NOMO-1 treated with dmso at 0.1 percent for 144 hours (cell line): Measurements from ENCODE around the gene BLOC1S3.

ENCODE experiments used
- DNase-seq: peaks from one replicate; lab custom pipeline; 2025; ENCODE audit not compliant: unreplicated experiment; lab: John Stamatoyannopoulos, UW

BLOC1S3 gene

GRCh38 chr19:45161738-45162607 lies 16.6 kb upstream of the BLOC1S3 start:
- DNase-seq = no peak

DNA sequence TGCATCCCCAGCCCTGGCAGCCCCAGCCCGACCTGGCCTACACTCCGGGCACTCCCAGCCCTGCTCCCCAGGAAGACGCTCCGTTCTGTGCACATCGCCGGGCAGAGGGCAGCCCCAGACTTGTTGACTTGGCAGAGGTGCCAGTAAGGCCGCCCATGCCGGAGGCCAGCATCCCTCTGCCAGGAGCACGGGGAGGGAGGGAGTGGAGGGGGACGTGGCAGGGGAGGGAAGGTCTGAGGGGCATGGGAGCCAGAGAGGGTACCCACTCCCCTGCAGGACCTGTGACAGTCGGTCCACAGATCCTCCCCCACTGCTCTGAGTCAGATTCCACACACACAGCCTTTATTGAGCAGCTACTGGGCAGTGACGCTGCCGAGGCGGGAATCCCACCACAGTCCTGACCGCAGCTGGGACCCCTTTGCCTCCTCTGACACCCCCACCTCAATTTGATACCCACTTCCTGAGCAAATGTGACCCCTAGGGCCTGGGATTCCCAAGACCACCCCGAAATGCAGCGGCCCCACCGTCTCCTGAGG lies 15.9 kb upstream of the BLOC1S3 start:
- no peak for DNase-seq

DNA sequence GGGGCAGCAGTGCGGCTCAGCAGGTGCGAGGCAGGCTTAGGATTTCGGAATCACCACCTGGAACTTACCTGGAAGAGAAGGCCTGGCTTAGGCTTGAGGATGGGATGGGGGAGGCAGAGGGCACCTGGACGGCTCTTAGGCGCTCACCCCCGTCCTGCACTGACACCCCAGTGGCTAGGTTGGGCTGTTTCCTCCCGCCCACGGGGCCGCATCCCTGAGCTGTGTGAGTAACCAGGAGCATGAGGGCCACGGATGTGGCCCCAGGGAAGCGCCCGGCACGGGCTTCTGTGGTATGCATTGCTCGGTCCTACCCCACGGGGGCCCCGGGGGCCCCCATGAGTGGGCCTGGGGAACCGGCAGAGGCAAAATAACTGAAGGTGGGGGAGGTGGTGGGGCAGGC lies 15.4 kb upstream of the BLOC1S3 start:
- DNase-seq = no peak

DNA sequence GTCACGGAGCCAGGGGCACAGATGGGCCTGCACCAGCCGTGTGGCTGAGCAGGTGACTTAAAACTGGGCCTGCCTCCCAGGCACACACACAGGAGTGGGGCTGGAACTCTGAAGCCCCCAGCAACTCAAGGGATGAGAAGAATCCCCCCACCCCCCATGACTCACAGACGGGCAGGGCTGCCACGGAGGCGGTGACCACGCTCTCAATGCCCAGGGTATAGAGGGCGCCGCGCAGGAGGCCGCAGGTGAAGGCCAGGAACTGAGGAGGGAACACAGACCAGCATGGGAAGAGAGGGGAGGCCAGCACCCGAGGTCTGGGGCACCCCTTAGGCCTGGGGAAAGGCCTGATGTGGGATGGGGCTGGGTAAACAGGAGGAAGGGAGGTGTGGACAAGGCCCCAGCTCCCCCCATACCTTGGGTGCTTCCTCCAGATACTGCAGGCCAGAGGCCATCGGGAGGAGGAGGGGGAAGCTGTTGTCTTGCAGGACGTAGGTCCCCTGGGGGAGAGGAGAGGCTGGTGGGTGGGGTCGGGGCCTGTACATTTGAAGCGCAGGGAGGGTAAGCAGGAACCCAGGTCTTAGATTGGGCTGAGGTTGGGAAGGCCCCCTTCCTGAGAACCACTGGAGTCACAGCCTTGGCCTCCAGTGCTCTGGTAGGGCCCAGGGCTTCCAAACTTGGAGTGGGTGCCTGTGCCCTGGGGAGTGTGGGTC lies 14.7 kb upstream of the BLOC1S3 start:
- DNase-seq = no peak

DNA sequence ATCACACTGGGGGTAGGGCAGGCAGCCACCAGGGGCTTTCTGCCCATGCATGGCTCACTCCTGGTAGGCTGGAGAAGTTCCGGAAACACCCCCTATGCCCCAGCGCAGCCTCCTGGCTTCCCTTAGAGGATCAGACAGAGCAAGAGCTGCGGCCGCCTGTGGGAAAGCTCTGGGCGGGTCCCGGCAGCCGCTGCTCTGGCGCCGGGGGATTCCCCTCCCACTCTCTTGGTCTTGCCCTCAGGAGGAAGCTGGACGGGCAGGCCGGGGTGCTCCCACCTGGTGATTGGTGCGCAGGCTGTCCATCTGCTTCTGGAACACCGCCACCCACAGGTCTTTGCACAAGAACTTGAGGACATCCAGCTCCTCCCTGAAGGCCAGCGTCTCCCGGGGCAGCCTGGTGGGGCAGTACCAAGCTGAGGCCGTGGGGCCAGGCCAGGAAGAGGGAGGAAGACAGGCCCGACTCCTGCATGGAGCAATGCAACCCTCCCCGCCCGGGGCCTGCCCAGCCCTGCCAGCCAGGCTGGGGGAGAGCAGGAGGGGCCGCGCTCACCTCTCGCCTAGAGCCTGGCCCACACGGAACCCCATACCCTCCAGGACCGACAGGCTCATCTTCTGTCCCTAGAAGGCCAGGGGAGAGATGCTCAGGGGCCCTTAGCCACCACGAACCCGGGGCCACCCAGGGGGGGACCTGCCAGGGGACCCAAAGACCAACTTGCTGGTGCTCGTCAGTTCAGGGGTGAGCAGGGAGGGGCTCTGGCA lies 13.8 kb upstream of the BLOC1S3 start:
- no peak for DNase-seq

DNA sequence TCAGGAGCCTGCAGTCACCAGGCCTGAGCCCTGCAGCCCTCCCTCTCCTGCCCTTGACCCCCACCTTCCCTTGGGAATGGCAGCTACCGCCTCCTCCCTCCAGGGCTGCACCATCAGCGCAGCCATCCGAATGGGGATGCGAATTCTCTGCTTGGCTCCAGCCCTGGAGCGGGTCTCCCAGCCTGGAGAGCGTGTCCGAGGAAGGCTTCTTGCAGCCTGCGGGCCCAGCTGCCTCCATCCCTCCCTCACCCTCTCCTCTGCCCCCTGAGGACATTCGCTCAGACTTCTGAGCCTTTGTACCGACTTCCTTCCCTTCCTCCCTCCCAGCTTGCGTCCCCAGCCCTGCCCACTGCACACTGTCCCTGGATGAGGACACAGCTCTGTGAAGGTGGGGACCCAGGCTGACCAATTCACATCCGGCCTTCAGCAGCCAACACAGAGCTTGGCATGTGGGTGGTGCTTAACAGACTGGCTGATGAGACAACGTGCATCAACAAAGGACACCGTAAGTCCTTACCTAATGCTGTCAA lies 11.8 kb upstream of the BLOC1S3 start:
- DNase-seq = no peak

DNA sequence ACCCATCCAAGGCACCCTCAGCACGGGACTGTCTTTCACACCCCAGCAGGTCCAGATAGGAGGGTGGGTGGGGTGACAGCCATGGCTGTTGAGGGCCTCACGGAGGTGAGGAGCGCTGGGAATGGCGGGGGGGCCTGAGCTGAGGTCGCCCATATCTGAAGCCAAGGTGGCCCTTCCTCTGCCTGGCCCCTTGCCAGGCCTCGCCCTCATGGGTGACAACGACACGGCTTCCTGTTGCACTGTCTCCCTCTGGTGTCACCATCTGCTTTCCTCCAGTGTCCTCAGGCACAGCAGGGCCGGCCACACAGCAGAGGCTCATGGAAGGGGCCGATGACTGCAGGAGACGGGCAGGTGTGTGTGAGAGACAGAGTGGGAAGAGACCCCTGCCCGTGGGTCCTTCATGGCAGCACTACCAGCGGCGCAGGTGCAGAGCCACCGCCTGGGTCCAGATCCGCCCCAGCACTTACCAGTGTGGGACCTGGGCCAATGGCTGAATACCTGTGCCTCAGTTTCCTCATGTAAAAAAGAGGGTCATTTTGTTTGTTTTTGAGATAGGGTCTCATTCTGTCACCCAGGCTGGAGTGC lies 9.7 kb upstream of the BLOC1S3 start:
- DNase-seq = no peak

DNA sequence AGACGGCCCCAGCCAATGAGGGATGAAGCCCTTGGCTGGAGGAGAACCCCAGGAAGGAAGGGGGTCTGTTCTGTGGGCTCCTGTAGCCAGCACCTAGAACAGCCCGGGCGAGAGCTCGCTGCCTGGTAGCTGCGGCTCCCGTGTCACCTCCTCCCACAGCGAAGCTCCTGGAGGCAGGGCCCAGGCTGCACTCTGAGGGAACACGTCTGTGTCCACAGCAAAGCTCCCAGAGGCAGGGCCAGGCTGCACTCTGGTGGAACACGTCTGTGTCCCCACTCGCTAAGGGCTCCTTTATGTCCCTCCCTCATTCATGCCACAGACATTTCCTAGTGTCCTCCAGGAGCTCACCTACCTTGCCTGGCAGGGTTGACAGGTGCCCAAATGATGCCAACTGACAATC lies 9.0 kb upstream of the BLOC1S3 start:
- DNase-seq = no peak

- no peak for DNase-seq
These were observed 8.2 kb upstream of the BLOC1S3 start for GRCh38 chr19:45170146-45171106.

DNA sequence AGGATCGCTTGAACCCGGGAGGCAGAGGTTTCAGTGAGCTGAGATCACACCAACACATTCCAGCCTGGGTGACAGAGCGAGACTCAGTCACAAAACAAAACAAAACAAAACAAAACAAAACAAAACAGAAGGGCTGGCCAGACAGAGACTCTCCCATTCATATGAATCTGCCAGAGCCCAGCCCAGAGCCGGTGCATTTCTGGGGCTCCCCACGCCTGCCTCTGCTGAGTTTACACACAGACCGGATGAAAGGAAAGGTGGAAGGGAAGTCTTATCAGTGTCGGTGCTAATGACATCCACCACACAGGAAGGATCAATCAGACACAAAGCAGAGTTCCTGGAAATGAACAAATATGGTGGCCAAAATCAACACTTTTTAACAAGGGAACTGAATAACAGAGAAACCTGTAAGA lies 7.4 kb upstream of the BLOC1S3 start:
- DNase-seq = no peak

- no peak for DNase-seq
These were observed 6.4 kb upstream of the BLOC1S3 start for GRCh38 chr19:45172173-45172572.

DNA sequence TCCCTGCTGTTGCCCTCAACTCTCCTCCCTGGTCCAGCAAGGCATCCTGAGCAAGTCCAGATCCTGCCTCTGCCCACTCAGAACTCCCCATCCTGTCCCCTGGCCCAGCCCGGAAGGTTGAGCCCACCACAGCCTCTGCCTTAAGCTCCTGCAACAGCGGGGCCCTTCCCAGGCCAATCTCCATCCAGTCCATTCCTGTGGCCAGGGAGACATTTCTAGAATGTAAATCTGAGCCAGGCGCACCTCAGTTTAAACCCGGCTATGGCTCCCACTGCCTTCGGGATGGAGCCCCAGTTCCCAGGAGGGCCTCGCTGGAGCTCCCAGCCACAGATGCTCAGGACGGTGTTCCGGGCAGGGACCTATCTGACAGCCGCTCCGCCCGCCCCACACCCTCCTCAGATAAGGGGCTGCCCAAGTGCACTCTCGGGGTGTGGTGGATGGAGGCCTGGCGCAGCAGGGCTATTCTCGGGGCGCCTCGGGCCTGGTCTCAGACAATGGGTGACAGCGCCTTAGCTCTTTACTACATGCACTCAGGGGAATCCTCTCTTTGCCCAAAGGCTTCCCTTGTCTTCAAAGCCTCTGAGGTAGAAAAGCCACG lies 5.9 kb upstream of the BLOC1S3 start:
- no peak for DNase-seq

DNA sequence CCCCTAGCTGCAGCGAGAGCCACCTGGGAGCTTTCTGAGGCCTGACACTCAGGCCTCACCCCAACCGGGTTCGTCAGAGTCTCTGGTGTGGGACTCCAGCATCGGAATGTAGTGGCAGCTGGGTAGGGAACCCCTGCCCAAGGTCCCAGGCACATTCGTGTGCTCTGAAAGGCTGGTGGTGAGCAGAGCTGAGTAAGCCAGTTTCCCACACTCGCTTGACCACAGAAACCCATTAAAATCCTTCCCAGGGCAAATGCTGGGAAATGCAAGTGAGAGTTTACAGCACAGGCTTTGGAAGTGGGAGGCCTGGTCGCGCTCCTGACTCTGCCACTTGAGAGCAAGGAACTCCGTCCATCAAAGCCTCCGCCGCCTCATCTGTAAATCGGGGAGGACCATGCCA lies 4.8 kb upstream of the BLOC1S3 start:
- DNase-seq = no peak

DNA sequence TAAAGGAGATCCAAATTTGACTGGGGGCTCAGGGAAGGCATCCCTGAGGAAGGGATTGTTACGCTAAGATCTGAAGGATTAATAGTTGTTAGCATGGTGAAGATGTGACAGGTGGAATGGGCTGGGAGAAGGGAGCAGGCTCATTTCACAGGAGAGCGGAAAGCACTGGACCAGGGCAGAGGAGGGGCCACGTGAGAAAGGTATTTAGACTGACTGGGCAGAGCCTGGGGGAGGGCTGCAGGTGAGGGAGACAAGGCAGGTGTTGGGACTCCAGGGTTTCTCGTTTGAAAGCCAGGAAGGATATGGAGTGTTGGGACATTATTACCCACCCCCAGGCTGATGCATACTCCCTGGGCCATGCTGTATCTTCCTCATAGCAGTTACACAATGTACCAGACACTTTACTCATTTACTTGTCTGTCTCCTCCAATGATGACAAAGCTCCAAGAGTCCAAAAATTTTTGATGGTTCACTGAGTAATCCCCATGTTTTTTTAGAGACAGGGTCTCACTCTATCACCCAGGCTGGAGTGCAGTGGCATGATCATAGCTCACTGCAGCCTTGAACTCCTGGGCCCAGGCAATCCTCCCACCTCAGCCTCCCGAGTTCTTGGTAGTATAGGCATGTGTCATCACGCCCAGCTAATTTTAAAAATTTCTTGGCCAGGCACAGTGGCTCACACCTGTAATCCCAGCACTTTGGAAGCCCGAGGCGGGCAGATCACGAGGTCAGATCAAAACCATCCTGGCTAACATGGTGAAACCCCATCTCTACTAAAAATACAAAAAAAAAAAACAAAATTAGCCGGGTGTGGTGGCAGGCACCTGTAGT lies 2.9 kb upstream of the BLOC1S3 start:
- DNase-seq = no peak

DNA sequence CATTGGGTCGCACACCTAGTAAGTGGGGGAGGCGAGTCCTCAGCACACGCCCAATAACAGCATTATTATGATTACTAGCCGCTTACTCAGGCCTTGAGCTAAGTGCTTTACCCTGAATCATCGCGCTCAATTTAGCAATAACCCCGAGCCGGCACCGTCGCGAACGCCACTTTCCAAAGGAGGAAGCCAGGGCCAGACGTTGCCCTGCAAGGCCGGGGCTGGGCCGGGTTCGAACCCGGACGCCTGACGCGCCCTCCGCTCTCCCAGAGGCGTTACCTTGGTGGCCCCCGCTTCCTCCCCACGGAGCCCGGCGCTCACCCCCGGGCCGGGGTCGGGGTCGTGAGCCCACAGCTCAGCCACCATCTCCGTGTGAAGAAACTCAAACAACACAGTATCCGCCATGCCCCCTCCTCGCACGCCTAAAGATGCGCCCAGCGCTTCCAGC lies 745 bp upstream of the BLOC1S3 start, which contains the start of gene TRAPPC6A:
TRAPPC6A (minus strand) TSS at position 421 of the 445 bp plus-strand sequence; CDS start at position 402, 19 bp downstream.
- peak; percentile 87 for DNase-seq

DNA sequence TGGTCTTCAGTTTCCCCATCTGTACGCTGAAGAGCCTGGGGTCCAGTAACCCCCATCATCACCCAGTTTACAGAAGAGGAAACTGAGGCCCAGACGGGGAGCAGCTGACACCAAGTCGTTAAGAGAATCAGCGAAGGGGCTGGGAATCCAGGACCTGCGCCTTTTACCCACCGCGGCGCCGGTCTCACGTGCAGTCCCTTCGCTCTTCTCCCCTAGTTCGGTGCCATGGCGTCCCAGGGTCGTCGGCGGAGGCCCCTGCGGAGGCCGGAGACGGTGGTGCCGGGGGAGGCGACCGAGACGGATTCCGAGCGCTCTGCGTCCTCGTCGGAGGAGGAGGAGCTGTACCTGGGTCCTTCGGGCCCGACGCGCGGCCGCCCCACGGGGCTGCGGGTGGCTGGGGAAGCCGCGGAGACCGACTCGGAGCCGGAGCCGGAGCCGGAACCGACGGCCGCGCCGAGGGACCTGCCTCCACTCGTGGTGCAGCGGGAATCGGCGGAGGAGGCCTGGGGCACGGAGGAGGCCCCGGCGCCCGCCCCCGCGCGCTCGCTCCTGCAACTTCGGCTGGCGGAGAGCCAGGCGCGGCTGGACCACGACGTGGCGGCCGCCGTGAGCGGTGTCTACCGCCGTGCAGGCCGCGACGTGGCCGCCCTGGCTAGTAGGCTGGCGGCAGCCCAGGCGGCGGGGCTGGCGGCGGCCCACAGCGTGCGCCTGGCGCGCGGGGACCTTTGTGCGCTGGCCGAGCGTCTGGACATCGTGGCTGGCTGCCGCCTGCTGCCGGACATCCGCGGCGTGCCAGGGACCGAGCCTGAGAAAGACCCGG lies 698 bp downstream of the BLOC1S3 start:
- DNase-seq = no peak

GRCh38 chr19:45179892-45180370 lies 1.3 kb downstream of the BLOC1S3 start:
- no peak for DNase-seq
